Stimulated activated naive CD4-positive, alpha-beta T cell (primary cell): Measurements from ENCODE around the gene MRPL20.

Source experiments
- DNase-seq, 6 experiments: peaks; one replicate each; lab custom pipeline; 2025; lab: John Stamatoyannopoulos, UW

MRPL20 gene

DNA sequence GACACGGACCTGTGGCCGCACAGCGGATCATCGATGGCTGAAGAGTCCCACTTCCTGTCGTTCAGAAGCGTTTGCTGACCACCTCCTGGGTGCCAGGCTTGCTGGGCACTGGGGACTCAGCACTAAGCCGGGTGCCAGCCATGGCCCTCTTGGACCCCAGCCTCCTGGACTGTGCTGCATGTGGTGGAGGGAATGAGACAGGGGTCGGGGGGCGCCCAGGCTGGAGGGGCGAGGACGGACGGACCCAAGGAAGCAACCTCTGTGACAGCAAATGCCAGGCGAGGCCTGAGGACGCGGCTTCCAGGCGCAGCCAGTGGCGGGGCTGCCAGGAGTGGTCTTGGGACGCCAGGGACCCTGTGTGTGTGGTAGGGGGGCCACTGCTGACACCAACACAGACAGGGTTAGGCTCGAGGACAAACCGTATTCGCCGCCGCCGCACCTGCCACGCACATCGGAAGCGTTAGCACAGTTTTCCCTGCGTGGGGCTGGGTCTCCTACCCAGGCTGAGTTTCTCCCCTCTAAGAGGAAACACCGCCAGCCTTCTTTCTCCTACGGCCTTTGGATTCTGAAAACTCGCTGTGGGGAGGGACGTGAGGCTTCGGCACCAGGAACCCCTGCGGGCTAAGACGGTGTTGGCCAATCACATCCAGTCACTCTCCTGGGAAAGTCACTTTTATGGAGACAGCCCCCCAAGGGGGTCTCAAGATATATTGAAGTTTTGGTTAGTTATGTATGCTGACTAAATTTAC lies 45.7 kb downstream of the MRPL20 start:
- DNase-seq, result no peak

DNA sequence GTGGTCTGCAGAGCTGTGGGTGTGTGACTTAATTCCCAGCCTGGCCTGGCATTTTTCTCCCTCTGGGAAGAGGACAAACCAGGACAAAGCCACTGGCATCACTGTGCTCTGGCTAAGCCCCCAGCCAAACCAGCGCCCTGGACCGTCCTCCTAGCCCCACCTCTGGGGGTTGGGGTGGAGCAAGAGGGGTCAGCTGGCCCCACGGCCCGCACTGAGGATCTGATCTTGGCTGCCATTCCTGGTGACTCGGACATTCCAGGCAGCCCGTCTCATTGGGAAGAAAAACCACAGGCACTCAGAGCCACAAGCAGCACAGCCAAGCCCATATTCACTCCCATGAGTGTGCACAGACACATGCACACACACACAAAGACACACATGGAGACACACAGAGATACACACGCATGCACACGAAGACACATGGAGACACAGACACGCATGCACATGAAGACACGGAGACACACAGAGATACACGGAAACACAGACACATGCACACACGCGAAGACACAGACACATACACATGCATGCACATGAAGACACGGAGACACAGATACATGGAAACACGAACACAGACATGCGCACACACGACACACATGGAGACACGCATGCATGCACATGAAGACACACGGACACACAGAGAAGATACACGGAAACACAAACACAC lies 46.5 kb downstream of the MRPL20 start:
- no peak for DNase-seq

- DNase-seq, result no peak
Observed at GRCh38 chr1:1359664-1360468, 47.2 kb downstream of the MRPL20 start.

GRCh38 chr1:1359308-1359663 lies 47.8 kb downstream of the MRPL20 start:
- peak in 2 of 6 experiments; percentile 21 to 27 for DNase-seq

GRCh38 chr1:1358433-1359271 lies 48.4 kb downstream of the MRPL20 start, which contains the start of gene MXRA8:
Gene MXRA8 (minus strand): TSS chr1:1358555. CDS start chr1:1358504, 51 bp downstream.
- no peak for DNase-seq

GRCh38 chr1:1357871-1358432 lies 49.1 kb downstream of the MRPL20 start:
- no peak for DNase-seq

- DNase-seq, result no peak
Observed at GRCh38 chr1:1356796-1357401, 50.2 kb downstream of the MRPL20 start.

DNA sequence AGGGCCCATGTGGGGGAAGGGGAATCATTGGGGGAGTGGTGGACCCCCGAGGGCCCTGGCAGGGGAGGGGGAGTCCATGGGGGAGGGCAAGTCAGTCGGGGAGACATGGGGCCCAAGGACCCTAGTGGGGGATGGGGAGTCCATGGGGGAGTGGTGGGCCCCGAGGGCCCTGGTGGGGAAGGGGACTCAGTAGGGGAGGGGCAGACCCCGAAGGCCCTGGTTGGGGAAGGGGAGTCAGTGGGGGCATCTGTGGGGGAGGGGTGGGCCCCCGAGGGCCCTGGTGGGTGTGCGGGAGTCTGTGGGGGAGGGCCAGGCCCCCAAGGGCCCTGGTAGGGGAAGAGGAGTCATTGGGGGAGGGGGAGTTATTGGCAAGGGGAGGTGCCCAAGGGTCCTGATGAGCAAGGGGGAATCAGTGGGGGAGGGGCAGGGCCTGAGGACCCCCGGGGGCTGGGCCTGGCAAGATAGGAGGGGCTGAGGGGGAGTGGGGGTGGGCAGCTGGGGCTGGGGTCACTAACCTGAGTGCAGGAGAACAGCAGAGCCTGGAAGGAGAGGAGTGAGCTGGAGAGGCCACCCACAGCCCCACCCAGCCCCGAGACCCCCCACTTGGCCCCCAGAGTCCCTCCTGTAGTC lies 50.8 kb downstream of the MRPL20 start:
- no peak for DNase-seq

- DNase-seq, result no peak
Observed at GRCh38 chr1:1355416-1355815, 51.7 kb downstream of the MRPL20 start.

GRCh38 chr1:1354271-1355247 lies 52.5 kb downstream of the MRPL20 start:
- DNase-seq, result peak in 2 of 6 experiments; percentile 21 to 43

DNA sequence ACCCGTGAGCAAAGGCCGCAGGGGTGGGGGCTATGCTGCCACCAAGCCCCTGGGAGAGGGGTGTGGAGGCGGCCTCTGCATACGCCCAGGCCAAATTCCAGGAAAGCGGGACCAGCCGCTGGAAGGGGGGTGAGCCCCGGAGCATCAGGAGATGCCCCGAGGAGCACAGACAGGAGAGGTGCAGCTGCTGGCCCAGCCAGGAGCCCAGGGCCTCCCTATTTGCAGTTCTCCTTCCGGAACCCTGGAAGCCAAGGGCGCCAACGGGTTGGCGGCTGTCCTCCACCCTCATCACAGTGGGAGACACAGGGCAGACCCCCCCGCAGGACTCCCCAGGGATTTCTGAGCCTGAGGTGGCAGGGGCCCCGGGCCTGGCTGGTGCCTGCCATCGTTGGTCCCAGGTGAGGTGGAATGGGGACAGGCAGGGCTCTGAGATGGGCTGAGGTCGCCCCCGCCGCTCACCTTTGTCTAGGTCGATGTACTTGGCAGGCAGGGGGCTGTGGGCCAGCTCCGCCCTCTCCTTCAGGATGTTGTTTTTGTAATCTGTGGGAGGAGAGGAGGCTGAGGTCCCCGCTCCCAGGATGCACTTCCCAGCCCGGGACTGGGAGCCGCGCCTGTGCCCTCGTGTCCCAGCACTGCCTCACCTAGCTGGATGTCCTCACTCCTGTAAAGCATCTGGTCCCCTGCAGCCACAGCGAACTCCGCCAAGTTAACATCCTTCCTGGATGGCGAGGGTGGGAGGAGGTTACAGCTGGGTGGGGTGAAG lies 53.5 kb downstream of the MRPL20 start:
- DNase-seq, result peak in 1 of 6 experiments; percentile 35

- DNase-seq, result no peak
Observed at GRCh38 chr1:1352786-1353388, 54.2 kb downstream of the MRPL20 start.
